NCI-H2029 (cell line): ENCODE data around the gene PRKG1.

Experiments used
- DNase-seq: peaks from one replicate; lab custom pipeline; 2025; lab: John Stamatoyannopoulos, UW

Gene PRKG1

DNA sequence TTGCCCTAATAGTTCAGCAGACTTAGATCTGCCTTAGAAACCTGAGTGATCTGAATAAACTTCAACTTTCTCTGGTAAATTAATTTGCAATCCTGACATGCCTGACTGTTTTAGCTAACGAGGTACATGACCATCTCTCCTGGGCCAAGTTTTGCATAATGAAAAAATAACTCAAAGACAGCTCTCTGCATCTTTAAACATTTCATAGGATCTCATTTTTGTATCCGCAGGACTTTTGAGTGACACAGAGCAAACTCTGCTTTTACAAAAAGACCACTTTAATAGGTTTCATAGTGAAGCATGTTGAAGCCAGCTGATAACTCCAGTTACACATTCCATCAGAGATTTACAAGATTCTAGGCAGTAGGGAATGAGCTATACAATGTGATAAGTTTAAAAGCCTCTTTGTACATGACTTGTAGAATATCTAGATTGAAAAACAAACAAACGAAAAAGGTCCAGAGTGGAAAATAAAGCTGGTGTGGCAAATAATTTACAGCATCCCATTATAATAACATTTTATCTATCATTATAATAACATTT lies 2.1 kb downstream of the PRKG1 start:
- no peak for DNase-seq

GRCh38 chr10:51077074-51077473 lies 2.8 kb downstream of the PRKG1 start:
- DNase-seq: no peak

DNA sequence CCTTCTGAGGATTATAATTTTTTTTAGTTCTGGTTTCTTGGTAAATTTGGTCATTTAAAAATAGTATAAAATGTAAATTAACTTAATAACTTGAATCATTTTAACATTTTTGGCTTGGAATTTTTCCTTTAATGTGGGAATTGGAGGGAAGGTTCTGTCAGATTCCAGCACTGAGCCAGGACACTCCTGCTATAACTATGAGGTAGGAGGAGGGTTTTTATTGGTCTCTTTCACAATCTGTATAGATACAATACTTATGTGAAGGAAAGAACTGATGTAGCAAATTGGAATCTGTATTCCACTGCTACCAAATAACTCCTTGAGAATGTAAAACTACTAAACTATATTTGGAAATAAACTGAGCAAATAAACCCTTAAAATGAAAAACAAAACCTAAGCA lies 3.2 kb downstream of the PRKG1 start:
- DNase-seq: no peak

- DNase-seq: no peak
Measured at GRCh38 chr10:51079331-51079730, 5.0 kb downstream of the PRKG1 start.

GRCh38 chr10:51079766-51080165 lies 5.5 kb downstream of the PRKG1 start:
- DNase-seq: no peak

- no peak for DNase-seq
Measured at GRCh38 chr10:51080311-51081006, 6.2 kb downstream of the PRKG1 start.

DNA sequence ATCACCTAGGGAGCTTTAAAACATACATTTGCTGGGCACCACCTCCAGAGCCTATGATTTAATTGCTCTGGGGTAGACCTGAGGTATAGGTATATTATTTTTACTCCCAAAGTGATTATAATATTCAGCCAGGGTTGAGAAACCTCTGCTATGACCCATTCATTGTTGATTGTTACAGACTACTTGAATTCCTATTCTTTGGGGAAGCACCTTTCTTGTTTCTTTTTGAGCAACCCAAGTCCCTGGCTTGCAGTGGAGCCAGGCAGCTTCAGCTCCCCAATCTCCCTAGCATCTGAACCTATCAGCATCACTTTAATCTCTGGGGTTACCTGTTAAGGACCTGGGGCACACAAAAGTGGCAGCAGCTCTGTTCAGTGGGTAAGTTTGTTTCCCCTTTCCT lies 8.6 kb downstream of the PRKG1 start:
- no peak for DNase-seq

GRCh38 chr10:51083356-51083853 lies 9.1 kb downstream of the PRKG1 start:
- DNase-seq: no peak

DNA sequence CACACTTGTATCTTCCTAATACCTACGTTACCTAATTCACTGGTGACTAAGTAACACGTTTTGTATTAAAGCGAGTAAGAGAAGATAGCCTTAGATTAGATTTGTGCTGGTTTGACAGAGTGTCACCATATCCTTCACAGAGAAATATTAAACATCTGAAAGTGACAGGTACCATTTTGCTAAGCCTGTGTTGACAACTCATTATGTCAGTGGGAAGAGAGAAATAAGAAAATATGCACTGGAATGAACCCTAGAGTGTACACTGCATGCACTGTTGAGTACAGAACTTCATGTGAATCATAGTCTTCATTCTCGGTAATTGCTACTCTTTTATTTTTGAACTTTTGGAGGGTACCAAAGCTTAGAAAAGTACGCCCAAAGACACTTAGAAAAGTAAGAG lies 10.9 kb downstream of the PRKG1 start:
- DNase-seq: no peak

GRCh38 chr10:51086710-51087109 lies 12.4 kb downstream of the PRKG1 start:
- DNase-seq: no peak

- DNase-seq: no peak
Measured at GRCh38 chr10:51087114-51087513, 12.8 kb downstream of the PRKG1 start.

DNA sequence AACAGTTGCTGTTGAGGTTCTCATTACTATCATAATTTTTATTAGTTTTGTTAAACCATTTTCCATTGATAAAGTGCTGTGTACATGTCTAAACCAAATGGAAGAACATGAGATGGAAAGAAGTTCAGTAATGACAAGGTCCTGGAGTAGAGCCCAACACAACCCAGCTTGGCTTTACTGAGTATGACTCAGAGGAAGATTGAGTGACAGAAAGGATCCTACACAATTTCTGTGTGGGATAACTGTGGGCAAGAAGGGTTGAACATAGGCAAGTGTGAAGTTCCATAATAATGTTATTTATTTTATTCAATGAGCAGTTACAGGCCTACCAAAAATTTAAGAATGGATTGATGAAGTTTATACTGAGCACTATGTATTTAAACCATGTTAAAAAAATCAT lies 15.9 kb downstream of the PRKG1 start:
- DNase-seq: no peak

DNA sequence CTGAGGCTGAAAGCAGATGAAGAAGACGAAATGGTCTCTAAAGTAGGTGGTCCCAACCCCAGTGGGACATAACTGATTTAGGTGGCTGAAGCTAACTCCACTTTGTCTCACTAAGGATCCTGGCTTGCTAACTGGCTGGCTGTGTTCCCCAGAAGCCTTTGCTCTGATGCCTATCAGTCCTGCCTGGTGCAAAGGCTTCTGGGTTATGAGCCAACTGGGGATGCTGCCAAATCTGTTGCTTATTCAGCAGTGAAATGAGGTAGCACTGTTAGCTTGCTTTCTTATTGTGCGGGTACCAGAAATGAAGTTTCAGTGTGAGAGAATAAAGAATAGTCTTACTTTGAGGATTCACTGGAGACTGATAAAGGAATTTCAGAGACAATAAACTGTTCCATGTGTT lies 18.1 kb downstream of the PRKG1 start:
- no peak for DNase-seq

GRCh38 chr10:51095444-51095843 lies 21.2 kb downstream of the PRKG1 start:
- no peak for DNase-seq

DNA sequence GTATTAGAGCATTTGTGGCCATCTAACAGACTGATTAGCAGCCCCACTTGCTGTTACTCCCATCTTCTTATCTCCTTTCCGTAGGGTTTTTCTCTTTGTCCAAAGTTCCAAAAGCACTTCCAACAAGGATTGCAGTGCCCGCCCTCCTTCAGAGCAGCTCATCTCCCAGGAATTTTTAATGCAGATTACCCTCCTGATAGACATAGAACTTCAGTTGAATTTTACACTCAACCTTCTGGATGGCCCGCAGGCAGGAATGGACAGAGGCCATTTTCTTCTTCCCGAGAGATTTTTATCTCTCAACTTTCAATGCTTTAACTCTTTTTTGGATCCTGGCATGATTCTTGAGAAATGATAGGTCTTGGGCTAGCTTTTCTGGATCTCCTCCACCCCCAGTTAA lies 23.3 kb downstream of the PRKG1 start:
- DNase-seq: no peak

DNA sequence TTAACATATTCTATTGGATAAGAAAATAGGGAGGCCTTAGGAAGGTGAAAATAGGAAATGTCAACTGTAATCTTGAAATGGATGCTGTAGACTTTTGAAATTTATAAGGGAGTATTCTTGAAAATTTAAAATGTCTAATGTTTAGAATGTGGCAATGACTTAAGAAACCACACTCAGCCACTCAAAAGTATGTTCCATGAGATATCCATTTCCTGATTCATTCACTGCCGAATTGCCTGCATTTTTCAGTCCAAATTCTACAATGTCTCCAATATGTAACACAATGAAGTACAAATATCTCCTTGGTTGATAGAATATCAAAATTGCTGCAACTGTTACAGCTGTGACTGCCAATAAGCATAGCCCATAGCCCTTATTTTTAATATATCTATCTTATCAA lies 25.9 kb downstream of the PRKG1 start:
- DNase-seq: no peak

- DNase-seq: no peak
Measured at GRCh38 chr10:51103554-51104217, 29.4 kb downstream of the PRKG1 start.

GRCh38 chr10:51106311-51106945 lies 32.1 kb downstream of the PRKG1 start:
- DNase-seq: no peak

DNA sequence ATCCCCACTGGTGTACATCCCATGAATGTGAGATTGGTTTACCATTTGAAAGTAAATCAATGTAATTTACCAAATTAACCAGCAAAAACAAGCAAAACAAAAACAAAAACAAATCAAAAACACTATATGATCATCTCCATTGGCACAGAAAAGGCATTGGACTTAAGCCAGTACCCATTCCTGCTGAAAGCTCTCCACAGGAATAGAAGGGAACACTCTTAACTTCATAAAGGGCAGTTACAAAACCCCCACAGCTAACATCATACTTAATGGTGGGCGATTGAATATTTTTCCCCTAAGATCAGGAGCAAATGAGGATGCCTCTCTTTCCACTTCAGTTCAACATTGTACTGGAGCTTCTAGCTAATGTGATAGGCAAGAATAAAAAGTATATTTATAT lies 34.1 kb downstream of the PRKG1 start:
- no peak for DNase-seq

- DNase-seq: no peak
Measured at GRCh38 chr10:51109801-51110533, 35.7 kb downstream of the PRKG1 start.

DNA sequence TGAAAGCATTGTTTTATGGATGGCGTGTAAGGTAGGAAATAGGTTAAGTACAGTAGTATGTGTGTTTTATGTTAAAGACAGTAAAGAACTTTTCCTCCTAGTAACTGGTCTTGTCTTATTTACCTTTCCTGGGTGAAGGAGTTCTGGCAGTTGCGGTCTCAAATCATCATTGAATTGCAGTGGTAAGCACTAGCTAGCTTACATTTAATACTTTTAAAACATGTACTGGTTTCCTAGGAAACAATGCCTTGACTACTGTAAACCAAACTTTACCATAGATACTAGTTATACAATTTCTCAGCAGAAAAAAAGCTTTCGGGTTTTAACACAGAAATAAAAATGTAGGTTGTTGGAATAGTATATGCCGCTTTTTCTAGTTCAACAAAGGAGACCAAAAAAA lies 37.7 kb downstream of the PRKG1 start:
- DNase-seq: no peak

DNA sequence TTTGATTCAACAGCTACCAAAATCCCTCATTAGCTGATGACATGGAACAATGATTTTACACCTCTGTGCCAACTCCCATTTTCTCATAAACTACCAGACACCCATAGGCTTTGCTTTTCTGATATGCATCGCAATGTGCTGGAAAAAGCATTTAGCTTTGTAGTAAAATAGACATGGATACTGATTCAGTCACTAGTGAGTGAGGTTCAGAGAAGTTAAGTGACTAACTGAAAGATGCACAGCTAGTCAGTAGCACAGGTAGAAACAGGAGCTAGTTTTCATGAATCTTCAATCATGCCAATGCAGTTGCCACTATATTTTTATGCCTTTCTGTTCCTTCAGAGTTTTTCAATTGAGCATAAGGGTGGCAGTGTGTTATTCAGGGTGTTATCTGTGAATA lies 38.7 kb downstream of the PRKG1 start:
- DNase-seq: no peak
